CD4-positive, CD25-positive, alpha-beta regulatory T cell (primary cell): ENCODE results near the gene FAM174C. TPM values are rescaled to one million over a fixed set of nuclear protein-coding genes. Genes with fewer than 3 reads are reported as not detected.

Source experiments
- ATAC-seq, 2 donors: fragments of 150-1000 bp; cut with Tn5 transposase; one replicate each; pipeline ENCODE4 v1.10.0; 2021; ENCODE audit warnings: low read depth in 2 of 2, moderate number of reproducible peaks in 2 of 2, moderate library complexity in 1 of 2
- DNase-seq, 3 donors: peaks; one replicate each; pipeline versions ENCODE4 v3.0.0 to v3.0.0-alpha.2; 2012 to 2022; ENCODE audit warnings: mixed read lengths in 1 of 3
- H3K27ac ChIP-seq: one replicate; pipeline ENCODE4 v1.7.0; 2013; ENCODE audit warnings: mild to moderate bottlenecking, low read length; ENCODE audit not compliant: insufficient read depth, poor library complexity, severe bottlenecking
- H3K27me3 ChIP-seq: one replicate; pipeline ENCODE4 v1.7.0; 2013; ENCODE audit warnings: low read length; ENCODE audit not compliant: control insufficient read depth, insufficient read depth
- H3K36me3 ChIP-seq: one replicate; pipeline ENCODE4 v1.7.0; 2013; ENCODE audit warnings: mild to moderate bottlenecking, low read length, moderate library complexity; ENCODE audit not compliant: control insufficient read depth, insufficient read depth
- H3K4me1 ChIP-seq: 2 replicates; pipeline ENCODE4 v1.7.0; 2013; ENCODE audit warnings: mild to moderate bottlenecking, low read length; ENCODE audit not compliant: insufficient read depth, control insufficient read depth, poor library complexity, severe bottlenecking
- H3K4me3 ChIP-seq: one replicate; pipeline ENCODE4 v1.7.0; 2013; ENCODE audit warnings: low read depth, mild to moderate bottlenecking, low read length, moderate library complexity
- H3K9me3 ChIP-seq, 2 experiments: 1 replicate in 1 of 2; 2 replicates in 1 of 2; pipeline ENCODE4 v1.7.0; 2013; ENCODE audit warnings: low read length in 2 of 2, mild to moderate bottlenecking in 1 of 2, moderate library complexity in 1 of 2; ENCODE audit not compliant: control insufficient read depth in 2 of 2
- H3K27ac Mint-ChIP-seq, 3 donors: one replicate each; pipeline ENCODE4 v1.8.0; 2020 to 2022; ENCODE audit warnings: mild to moderate bottlenecking in 3 of 3, mixed read lengths in 3 of 3, moderate library complexity in 2 of 3
- H3K27me3 Mint-ChIP-seq: one replicate; pipeline ENCODE4 v1.8.0; 2022; ENCODE audit warnings: mild to moderate bottlenecking, mixed read lengths
- H3K36me3 Mint-ChIP-seq: one replicate; pipeline ENCODE4 v1.8.0; 2020; ENCODE audit warnings: mixed read lengths
- H3K4me1 Mint-ChIP-seq, 4 donors: one replicate each; pipeline ENCODE4 v1.8.0; 2020 to 2022; ENCODE audit warnings: mixed read lengths in 4 of 4, mild to moderate bottlenecking in 1 of 4
- H3K4me3 Mint-ChIP-seq, 4 donors: one replicate each; pipeline ENCODE4 v1.8.0; 2020 to 2022; ENCODE audit warnings: mild to moderate bottlenecking in 4 of 4, mixed read lengths in 4 of 4, moderate library complexity in 3 of 4
- H3K9me3 Mint-ChIP-seq, 7 donors: one replicate each; pipeline ENCODE4 v1.8.0; 2020 to 2022; ENCODE audit warnings: mixed read lengths in 7 of 7, mild to moderate bottlenecking in 3 of 7, moderate library complexity in 2 of 7
- polyA plus RNA-seq, 4 donors: library from polyadenylated mRNA; unstranded; fragments of 300-500 nt; fragmentation: Illumina TruSeq; gene quantifications; one replicate each; pipeline ENCODE4 v1.2.3, GENCODE V29; 2021
- total RNA-seq: library from RNA; stranded (reverse); gene quantifications from one replicate; pipeline ENCODE4 v1.2.3, GENCODE V29; 2022

Gene FAM174C
- total RNA-seq: 44.2 TPM
- polyA plus RNA-seq: 10 to 100 TPM; 72.9 to 91.3 (median 88.4) TPM

GRCh38 chr19:1275260-1275975, at the start of gene FAM174C:
FAM174C (plus strand) TSS chr19:1275530; CDS start chr19:1275550, 20 bp downstream.
- ATAC-seq (peak; percentile 81 to 86), DNase-seq (peak; percentile 96 to 98 (median 96))
- Histone ChIP-seq H3K4me1 (peaks cover 63% of the 10 kb centered on the region), H3K9me3 (no peaks in the 10 kb centered on the region), H3K27ac (peak within 1 kb of the TSS; percentile 96), H3K27me3 (no peaks in the 10 kb centered on the region), H3K4me3 (peak within 1 kb of the TSS; percentile 44), H3K36me3 (peaks cover 48% of the 10 kb centered on the region)
- Mint-ChIP-seq H3K36me3 (peaks cover 37% of the 10 kb centered on the region), H3K4me1 (peaks cover 0 to 53% (median 36%) of the 10 kb centered on the region in 4 donors), H3K27ac (peak within 1 kb of the TSS; percentile 89 to 96 (median 90)), H3K9me3 (no peaks in the 10 kb centered on the region), H3K27me3 (peaks cover 9% of the 10 kb centered on the region), H3K4me3 (peak within 1 kb of the TSS; percentile 88 to 96 (median 90))

GRCh38 chr19:1226227-1226518, 49.2 kb upstream of the FAM174C start:
- no peaks in the 10 kb centered on the region for H3K27me3 Mint-ChIP-seq
- H3K27me3 ChIP-seq: no peaks in the 10 kb centered on the region
- no peaks in the 10 kb centered on the region for H3K9me3 Mint-ChIP-seq
- no peaks in the 10 kb centered on the region for H3K36me3 Mint-ChIP-seq
- no peak overlapping the region for H3K27ac Mint-ChIP-seq
- H3K36me3 ChIP-seq: no peaks in the 10 kb centered on the region
- no peak for DNase-seq
- no peak overlapping the region for H3K27ac ChIP-seq
- no peaks in the 10 kb centered on the region for H3K9me3 ChIP-seq
- H3K4me3 Mint-ChIP-seq: no peak overlapping the region
- no peaks in the 10 kb centered on the region for H3K4me1 Mint-ChIP-seq
- no peak for ATAC-seq
- H3K4me3 ChIP-seq: no peak overlapping the region
- H3K4me1 ChIP-seq: no peaks in the 10 kb centered on the region

GRCh38 chr19:1226522-1227303, 48.6 kb upstream of the FAM174C start:
- no peaks in the 10 kb centered on the region for H3K9me3 Mint-ChIP-seq
- Histone ChIP-seq H3K27me3 (no peaks in the 10 kb centered on the region), H3K27ac (no peak overlapping the region), H3K4me1 (no peaks in the 10 kb centered on the region), H3K36me3 (no peaks in the 10 kb centered on the region), H3K9me3 (no peaks in the 10 kb centered on the region), H3K4me3 (no peak overlapping the region)
- no peak overlapping the region for H3K27ac Mint-ChIP-seq
- no peaks in the 10 kb centered on the region for H3K27me3 Mint-ChIP-seq
- no peaks in the 10 kb centered on the region for H3K36me3 Mint-ChIP-seq
- ATAC-seq (no peak), DNase-seq (no peak)
- no peaks in the 10 kb centered on the region for H3K4me1 Mint-ChIP-seq
- no peak overlapping the region for H3K4me3 Mint-ChIP-seq

- DNase-seq (no peak), ATAC-seq (no peak)
- H3K27me3 Mint-ChIP-seq: no peaks in the 10 kb centered on the region
- Histone ChIP-seq H3K27me3 (no peaks in the 10 kb centered on the region), H3K27ac (no peak overlapping the region), H3K9me3 (no peaks in the 10 kb centered on the region), H3K4me1 (no peaks in the 10 kb centered on the region), H3K36me3 (no peaks in the 10 kb centered on the region), H3K4me3 (no peak overlapping the region)
- H3K9me3 Mint-ChIP-seq: no peaks in the 10 kb centered on the region
- H3K4me3 Mint-ChIP-seq: no peak overlapping the region
- H3K36me3 Mint-ChIP-seq: no peaks in the 10 kb centered on the region
- peaks cover 0 to 2% (median 0%) of the 10 kb centered on the region in 4 donors for H3K4me1 Mint-ChIP-seq
- H3K27ac Mint-ChIP-seq: no peak overlapping the region
Observed at GRCh38 chr19:1227304-1228054, 47.9 kb upstream of the FAM174C start.

- Mint-ChIP-seq H3K4me3 (no peak overlapping the region), H3K27me3 (no peaks in the 10 kb centered on the region)
Observed at GRCh38 chr19:1228161-1228957, 47.0 kb upstream of the FAM174C start.

GRCh38 chr19:1229056-1229923, 46.0 kb upstream of the FAM174C start:
- no peaks in the 10 kb centered on the region for H3K27me3 Mint-ChIP-seq
- H3K9me3 ChIP-seq: no peaks in the 10 kb centered on the region
- no peaks in the 10 kb centered on the region for H3K36me3 ChIP-seq
- H3K27ac Mint-ChIP-seq: no peak overlapping the region
- no peak overlapping the region for H3K4me3 ChIP-seq
- no peaks in the 10 kb centered on the region for H3K36me3 Mint-ChIP-seq
- no peaks in the 10 kb centered on the region for H3K9me3 Mint-ChIP-seq
- H3K4me1 ChIP-seq: no peaks in the 10 kb centered on the region
- DNase-seq (no peak), ATAC-seq (no peak)
- H3K27ac ChIP-seq: no peak overlapping the region
- peaks cover 0 to 2% (median 0%) of the 10 kb centered on the region in 4 donors for H3K4me1 Mint-ChIP-seq
- no peaks in the 10 kb centered on the region for H3K27me3 ChIP-seq
- no peak overlapping the region for H3K4me3 Mint-ChIP-seq

More at GRCh38 chr19:1228161-1228957, 47.0 kb upstream of the FAM174C start:
- Mint-ChIP-seq H3K36me3 (no peaks in the 10 kb centered on the region), H3K9me3 (no peaks in the 10 kb centered on the region), H3K27ac (no peak overlapping the region), H3K4me1 (peaks cover 0 to 2% (median 0%) of the 10 kb centered on the region in 4 donors)
- no peak overlapping the region for H3K4me3 ChIP-seq
- no peaks in the 10 kb centered on the region for H3K36me3 ChIP-seq
- H3K4me1 ChIP-seq: no peaks in the 10 kb centered on the region
- no peaks in the 10 kb centered on the region for H3K27me3 ChIP-seq
- H3K9me3 ChIP-seq: no peaks in the 10 kb centered on the region
- DNase-seq (no peak), ATAC-seq (no peak)
- H3K27ac ChIP-seq: no peak overlapping the region
